Psoas muscle (tissue), 8 donors: ENCODE data around the gene ANKK1. TPM values are rescaled to one million over a fixed set of nuclear protein-coding genes. Genes with fewer than 3 reads are reported as not detected.

Experiments
- ATAC-seq, 4 donors: fragments of 200-7000 bp; cut with Tn5 transposase; one replicate each; pipeline ENCODE4 v1.9.1; 2020; ENCODE audit warnings: moderate library complexity in 3 of 4, mild to moderate bottlenecking in 2 of 4
- DNase-seq, 2 donors: peaks; one replicate each; pipeline ENCODE4 v3.0.0-alpha.2; 2020
- H3K27ac ChIP-seq: fragments of 200-600 bp; one replicate; pipeline ENCODE4 v1.8.0; 2022
- H3K27me3 ChIP-seq, 3 donors: fragments of 200-600 bp in 1 of 3; one replicate each; pipeline versions ENCODE4 v1.6.1 to v1.8.0; 2013 to 2022; ENCODE audit warnings: low read length in 2 of 3, mild to moderate bottlenecking in 2 of 3, moderate library complexity in 1 of 3; ENCODE audit not compliant: insufficient read depth in 3 of 3
- H3K36me3 ChIP-seq, 2 donors: fragments of 200-600 bp in 1 of 2; one replicate each; pipeline versions ENCODE4 v1.6.1 to v1.8.0; 2013 to 2022; ENCODE audit warnings: low read depth in 1 of 2, mild to moderate bottlenecking in 1 of 2, moderate library complexity in 1 of 2; ENCODE audit not compliant: insufficient read depth in 1 of 2
- H3K4me1 ChIP-seq: fragments of 200-600 bp; one replicate; pipeline ENCODE4 v1.8.0; 2022
- H3K4me3 ChIP-seq: fragments of 200-600 bp; one replicate; pipeline ENCODE4 v1.8.0; 2022; ENCODE audit warnings: mild to moderate bottlenecking
- H3K9me3 ChIP-seq: fragments of 200-600 bp; one replicate; pipeline ENCODE4 v1.8.0; 2022
- WGBS, 3 donors: extraction: QIAGEN DNeasy Blood & Tissue Kit; methylation state at CpG; one replicate each; pipeline versions ENCODE4 v1.1.6 to v1.1.7; 2013; 5-methylcytosine and 5-hydroxymethylcytosine counted together
- intact Hi-C, 2 donors: fragments of 100-400 bp; cut with DNase I; formaldehyde crosslinking; loops; one replicate each; pipeline versions ENCODE4 v1.11.0 to v1.14.2; 2022
- polyA plus RNA-seq, 3 donors: library from polyadenylated mRNA; stranded (reverse); fragments of 200-250 nt; gene quantifications; one replicate each; pipeline ENCODE4 v1.2.3, GENCODE V29; 2013
- total RNA-seq, 4 donors: library from RNA; stranded (reverse); fragmentation: NEBNext Ultra II Directional in 2 of 4; extraction: Animal tissue kit (Norgen Biotek cat#: 25700) in 2 of 4; gene quantifications; one replicate each; pipeline versions ENCODE4 v1.2.1 to v1.2.4, GENCODE V29; 2021 to 2023
- TF ChIP-seq, protein P1 (sequence below): fragments of 200-600 bp; IDR thresholded peaks from one replicate; pipeline ENCODE4 v1.8.0; 2022; ENCODE audit warnings: antibody characterized with exemption
- donor health status: healthy with polysubstance abuse.
- donor health status: DM: no; HTN: no; CAD: no; lungs with moderate emphysema.
- donor health status: Bipolar disorder and iron deficiency.
- donor health status: healthy.
- donor health status: DM: yes; HTN: yes; CAD: no.
- donor health status: DM: no; HTN: no; CAD: no.
- donor health status: DM: no; HTN: no; CAD: no.
- donor health status: DM: yes; HTN: yes; CAD: no.

The ANKK1 gene
- total and polyA plus RNA-seq, 7 donors = 0.04 to 0.34 (median 0.29) TPM; not detected in 2

DNA sequence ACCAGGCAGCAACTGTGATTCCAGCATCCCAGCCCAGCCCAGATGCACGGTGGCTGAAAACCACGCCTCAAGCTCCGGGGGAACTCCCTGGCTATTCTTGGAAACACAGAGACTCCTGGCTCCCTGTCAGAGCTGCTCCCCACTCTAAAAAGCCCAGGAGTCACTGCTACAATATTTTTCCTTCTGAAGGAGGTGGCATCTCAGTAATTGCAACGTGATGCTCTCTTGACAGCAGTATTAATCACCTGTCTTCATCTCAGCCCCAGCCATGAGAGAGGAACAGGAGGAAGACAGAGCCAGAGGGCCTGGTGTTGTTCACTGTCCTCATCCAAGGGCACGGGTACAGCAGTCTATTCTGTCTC, 60.7 kb downstream of the ANKK1 start:
- DNase-seq = no peak
- Histone ChIP-seq H3K36me3 (no peaks in the 10 kb centered on the region), H3K9me3 (no peaks in the 10 kb centered on the region), H3K4me1 (no peaks in the 10 kb centered on the region), H3K4me3 (no peak overlapping the region), H3K27ac (no peak overlapping the region), H3K27me3 (no peaks in the 10 kb centered on the region)
- no peak for ATAC-seq
- intact Hi-C loops = no loop called here
- TF ChIP-seq, protein P1, sequence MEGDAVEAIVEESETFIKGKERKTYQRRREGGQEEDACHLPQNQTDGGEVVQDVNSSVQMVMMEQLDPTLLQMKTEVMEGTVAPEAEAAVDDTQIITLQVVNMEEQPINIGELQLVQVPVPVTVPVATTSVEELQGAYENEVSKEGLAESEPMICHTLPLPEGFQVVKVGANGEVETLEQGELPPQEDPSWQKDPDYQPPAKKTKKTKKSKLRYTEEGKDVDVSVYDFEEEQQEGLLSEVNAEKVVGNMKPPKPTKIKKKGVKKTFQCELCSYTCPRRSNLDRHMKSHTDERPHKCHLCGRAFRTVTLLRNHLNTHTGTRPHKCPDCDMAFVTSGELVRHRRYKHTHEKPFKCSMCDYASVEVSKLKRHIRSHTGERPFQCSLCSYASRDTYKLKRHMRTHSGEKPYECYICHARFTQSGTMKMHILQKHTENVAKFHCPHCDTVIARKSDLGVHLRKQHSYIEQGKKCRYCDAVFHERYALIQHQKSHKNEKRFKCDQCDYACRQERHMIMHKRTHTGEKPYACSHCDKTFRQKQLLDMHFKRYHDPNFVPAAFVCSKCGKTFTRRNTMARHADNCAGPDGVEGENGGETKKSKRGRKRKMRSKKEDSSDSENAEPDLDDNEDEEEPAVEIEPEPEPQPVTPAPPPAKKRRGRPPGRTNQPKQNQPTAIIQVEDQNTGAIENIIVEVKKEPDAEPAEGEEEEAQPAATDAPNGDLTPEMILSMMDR = no peak
- WGBS, 3 donors = 44 to 60% (median 47%) methylated on average over 5 of the region's 5 CpGs

DNA sequence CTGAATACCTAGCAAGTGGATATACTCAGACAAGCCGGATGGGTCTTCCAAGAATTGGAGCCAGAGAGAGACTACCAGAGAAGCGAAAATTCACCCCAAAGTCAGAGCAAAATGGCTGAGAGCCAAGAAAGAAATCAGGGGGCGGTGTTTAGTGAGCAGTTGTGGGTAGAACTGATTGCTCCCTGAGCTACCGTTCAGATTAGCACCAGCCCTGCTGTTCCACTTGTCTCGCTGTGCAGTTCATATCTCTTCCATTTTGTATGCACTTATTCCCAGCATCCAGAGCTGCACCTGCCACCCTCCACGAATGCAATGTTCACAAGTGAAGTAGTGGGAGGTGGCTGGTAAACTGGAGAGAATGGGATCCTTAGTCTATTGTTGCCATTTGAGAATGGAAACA, 62.2 kb downstream of the ANKK1 start:
- no peaks in the 10 kb centered on the region for H3K27me3 ChIP-seq
- 69 to 70% (median 70%) methylated on average over 6 of the region's 6 CpGs for WGBS, 3 donors
- H3K27ac ChIP-seq = no peak overlapping the region
- H3K4me1 ChIP-seq = no peaks in the 10 kb centered on the region
- TF ChIP-seq, protein P1 = no peak
- no peaks in the 10 kb centered on the region for H3K36me3 ChIP-seq
- intact Hi-C loops = no loop called here
- ATAC-seq (no peak), DNase-seq (no peak)
- H3K4me3 ChIP-seq = no peak overlapping the region
- H3K9me3 ChIP-seq = no peaks in the 10 kb centered on the region

Other genes starting within 250 kb of the ANKK1 start
- 1 to 10 TPM; 3.2 to 7.7 (median 6.0) TPM for gene TTC12, start 73.2 kb upstream of the ANKK1 start, total RNA-seq
- 1 to 10 TPM; 2.5 to 3.9 (median 2.7) TPM for gene TTC12, start 73.2 kb upstream of the ANKK1 start, polyA plus RNA-seq
- under 1 TPM in 3 of 4 donors, not detected in 1; 0.12 to 0.24 (median 0.17) TPM for gene DRD2, start 87.6 kb downstream of the ANKK1 start, total RNA-seq
- under 1 TPM; 0.03 to 0.18 (median 0.05) TPM for gene DRD2, start 87.6 kb downstream of the ANKK1 start, polyA plus RNA-seq